H9 (cell line): ENCODE measurements around the gene UNCX. TPM values are rescaled to one million over a fixed set of nuclear protein-coding genes. Genes with fewer than 3 reads are reported as not detected.

Experiments used
- DNase-seq: peaks from one replicate; pipeline ENCODE4 v3.0.0-alpha.2; 2017
- H2AFZ ChIP-seq: one replicate; pipeline ENCODE4 v1.6.1; 2013; ENCODE audit warnings: mild to moderate bottlenecking, low read length, control low read depth, moderate library complexity
- H2AK5ac ChIP-seq: 2 replicates; pipeline ENCODE4 v1.6.1; 2013; ENCODE audit warnings: low read length, control low read depth, mixed read lengths; ENCODE audit not compliant: insufficient read length
- H2BK120ac ChIP-seq: one replicate; pipeline ENCODE4 v1.6.1; 2013; ENCODE audit warnings: low read depth, mild to moderate bottlenecking, low read length, control low read depth, inconsistent platforms; ENCODE audit not compliant: poor library complexity, severe bottlenecking
- H2BK12ac ChIP-seq: 2 replicates; pipeline ENCODE4 v1.6.1; 2013; ENCODE audit warnings: low read length, control low read depth, mixed read lengths, low read depth; ENCODE audit not compliant: insufficient read length
- H2BK15ac ChIP-seq: 2 replicates; pipeline ENCODE4 v1.6.1; 2013; ENCODE audit warnings: low read depth, low read length, control low read depth
- H2BK20ac ChIP-seq: one replicate; pipeline ENCODE4 v1.6.1; 2013; ENCODE audit warnings: low read depth, mild to moderate bottlenecking, low read length, control low read depth, inconsistent platforms; ENCODE audit not compliant: poor library complexity, severe bottlenecking
- H2BK5ac ChIP-seq: 2 replicates; pipeline ENCODE4 v1.6.1; 2013; ENCODE audit warnings: low read length, control low read depth, mixed read lengths; ENCODE audit not compliant: insufficient read length
- H3K14ac ChIP-seq: 2 replicates; pipeline ENCODE4 v1.6.1; 2013; ENCODE audit warnings: low read length, control low read depth; ENCODE audit not compliant: insufficient read depth
- H3K18ac ChIP-seq: 2 replicates; pipeline ENCODE4 v1.6.1; 2013; ENCODE audit warnings: low read depth, mild to moderate bottlenecking, mixed read lengths, low read length, control low read depth; ENCODE audit not compliant: insufficient read length
- H3K23ac ChIP-seq: 2 replicates; pipeline ENCODE4 v1.6.1; 2013; ENCODE audit warnings: low read length, control low read depth, mixed read lengths, low read depth; ENCODE audit not compliant: insufficient read length
- H3K23me2 ChIP-seq: 2 replicates; pipeline ENCODE4 v1.6.1; 2013; ENCODE audit warnings: low read depth, mild to moderate bottlenecking, mixed read lengths, low read length, control low read depth; ENCODE audit not compliant: insufficient read length, poor library complexity, severe bottlenecking
- H3K27ac ChIP-seq: 2 replicates; pipeline ENCODE4 v1.5.1; 2013; ENCODE audit warnings: low read length, control low read depth, mixed read lengths, low read depth; ENCODE audit not compliant: insufficient read length
- H3K27me3 ChIP-seq: 2 replicates; pipeline ENCODE4 v1.6.1; 2013; ENCODE audit warnings: low read length, control low read depth, inconsistent platforms; ENCODE audit not compliant: insufficient read depth
- H3K4ac ChIP-seq: 2 replicates; pipeline ENCODE4 v1.6.1; 2013; ENCODE audit warnings: low read depth, mild to moderate bottlenecking, control low read depth, inconsistent platforms, low read length, moderate library complexity
- H3K4me1 ChIP-seq: 2 replicates; pipeline ENCODE4 v1.6.1; 2013; ENCODE audit warnings: low read length, control low read depth, inconsistent platforms; ENCODE audit not compliant: insufficient read depth
- H3K4me2 ChIP-seq: 2 replicates; pipeline ENCODE4 v1.6.1; 2013; ENCODE audit warnings: low read length, control low read depth, mixed read lengths; ENCODE audit not compliant: insufficient read length, insufficient read depth
- H3K56ac ChIP-seq: 2 replicates; pipeline ENCODE4 v1.6.1; 2013; ENCODE audit warnings: low read depth, mild to moderate bottlenecking, mixed read lengths, low read length, control low read depth; ENCODE audit not compliant: insufficient read length
- H3K79me1 ChIP-seq: 2 replicates; pipeline ENCODE4 v1.6.1; 2013; ENCODE audit warnings: low read depth, mild to moderate bottlenecking, moderate library complexity, low read length, control low read depth, inconsistent platforms; ENCODE audit not compliant: insufficient read depth, poor library complexity, severe bottlenecking
- H3K79me2 ChIP-seq: 2 replicates; pipeline ENCODE4 v1.6.1; 2013; ENCODE audit warnings: low read length, control low read depth, inconsistent platforms; ENCODE audit not compliant: insufficient read depth
- H3K9ac ChIP-seq: 2 replicates; pipeline ENCODE4 v1.6.1; 2013; ENCODE audit warnings: low read length, control low read depth, mixed read lengths; ENCODE audit not compliant: insufficient read length; ENCODE audit errors: extremely low read depth
- H3K9me3 ChIP-seq: one replicate; pipeline ENCODE4 v1.6.1; 2013; ENCODE audit warnings: low read depth, low read length, inconsistent platforms; ENCODE audit not compliant: control insufficient read depth
- H3T11ph ChIP-seq: one replicate; pipeline ENCODE4 v1.6.1; 2013; ENCODE audit warnings: mild to moderate bottlenecking, low read length, control low read depth, inconsistent platforms
- H4K20me1 ChIP-seq: one replicate; pipeline ENCODE4 v1.6.1; 2013; ENCODE audit not compliant: control insufficient read depth, insufficient read length, insufficient read depth
- H4K5ac ChIP-seq: 2 replicates; pipeline ENCODE4 v1.6.1; 2013; ENCODE audit warnings: low read depth, mild to moderate bottlenecking, mixed read lengths, low read length, control low read depth; ENCODE audit not compliant: insufficient read length
- H4K8ac ChIP-seq: replicated peaks from 2 replicates; pipeline ENCODE4 v1.6.1; 2013; ENCODE audit warnings: low read length, control low read depth, mixed read lengths, low read depth; ENCODE audit not compliant: insufficient read length
- H4K91ac ChIP-seq: 2 replicates; pipeline ENCODE4 v1.6.1; 2013; ENCODE audit warnings: low read depth, mild to moderate bottlenecking, moderate library complexity, mixed read lengths, low read length, control low read depth; ENCODE audit not compliant: insufficient read length
- H3K27ac Mint-ChIP-seq, 3 experiments: 2 replicates in 2 of 3; 3 replicates in 1 of 3; pipeline ENCODE4 v1.8.0; 2020 to 2021; ENCODE audit warnings: mixed read lengths in 3 of 3, mild to moderate bottlenecking in 1 of 3, moderate library complexity in 1 of 3
- H3K27me3 Mint-ChIP-seq: 2 replicates; pipeline ENCODE4 v1.8.0; 2021; ENCODE audit warnings: low read depth, mild to moderate bottlenecking, moderate library complexity, mixed read lengths
- H3K36me3 Mint-ChIP-seq, 3 experiments: 2 replicates in 2 of 3; 3 replicates in 1 of 3; pipeline ENCODE4 v1.8.0; 2020 to 2021; ENCODE audit warnings: low read depth in 3 of 3, mixed read lengths in 3 of 3; ENCODE audit not compliant: insufficient read depth in 1 of 3
- H3K4me1 Mint-ChIP-seq, 2 experiments: 2 replicates each; pipeline ENCODE4 v1.8.0; 2020; ENCODE audit warnings: mixed read lengths in 2 of 2
- H3K4me3 Mint-ChIP-seq, 2 experiments: 2 replicates in 1 of 2; 3 replicates in 1 of 2; pipeline ENCODE4 v1.8.0; 2020 to 2021; ENCODE audit warnings: mild to moderate bottlenecking in 2 of 2, mixed read lengths in 2 of 2, moderate library complexity in 1 of 2
- H3K9me3 Mint-ChIP-seq, 2 experiments: 2 replicates in 1 of 2; 3 replicates in 1 of 2; pipeline ENCODE4 v1.8.0; 2020; ENCODE audit warnings: mild to moderate bottlenecking in 2 of 2, mixed read lengths in 2 of 2, moderate library complexity in 1 of 2
- WGBS: extraction: QIAGEN DNeasy Blood & Tissue Kit; methylation state at CpG from one replicate; pipeline ENCODE4 v1.1.7; 2013; ENCODE audit warnings: missing lambda C conversion rate, low lambda C conversion rate, mixed read lengths; ENCODE audit not compliant: insufficient read length; ENCODE audit errors: extremely low coverage; 5-methylcytosine and 5-hydroxymethylcytosine counted together
- total RNA-seq: library from RNA; stranded (reverse); gene quantifications from 2 replicates; pipeline ENCODE4 v1.2.1, GENCODE V29; 2021
- TF ChIP-seq, protein P1 (sequence below): fragments of 200-600 bp; sonication (generic); conservative IDR thresholded peaks from 3 replicates; pipeline ENCODE4 v1.8.0; 2021; ENCODE audit warnings: antibody characterized with exemption, mild to moderate bottlenecking

Gene UNCX
- total RNA-seq, 1 experiment from 2014 or later, result not detected

GRCh38 chr7:1242256-1242605 lies 9.6 kb downstream of the UNCX start:
- H4K20me1 ChIP-seq, result no peaks in the 10 kb centered on the region
- H3K4me3 Mint-ChIP-seq, result no peak overlapping the region

More at GRCh38 chr7:1242256-1242605, 9.6 kb downstream of the UNCX start:
- H3K79me1 ChIP-seq, result no peaks in the 10 kb centered on the region
- no peak overlapping the region for H2BK20ac ChIP-seq
- no peak overlapping the region for H3K9ac ChIP-seq
- no peaks in the 10 kb centered on the region for H3K4me1 ChIP-seq
- H3K23ac ChIP-seq, result no peak overlapping the region
- H3K4ac ChIP-seq, result no peak overlapping the region
- peaks cover 92% of the 10 kb centered on the region for H3K27me3 ChIP-seq
- no peak overlapping the region for H2AFZ ChIP-seq
- no peaks in the 10 kb centered on the region for H3K79me2 ChIP-seq
- no peak overlapping the region for H2BK12ac ChIP-seq
- no peak overlapping the region for H3K56ac ChIP-seq
- H3K27ac ChIP-seq, result no peak overlapping the region
- no peak overlapping the region for H3K18ac ChIP-seq
- Mint-ChIP-seq H3K27ac (no peak overlapping the region), H3K4me1 (peaks cover 5 to 39% of the 10 kb centered on the region in 2 experiments; a peak in 3 of 4 replicates), H3K36me3 (peaks cover 0 to 1% (median 0%) of the 10 kb centered on the region in 3 experiments; a peak in 2 of 7 replicates), H3K27me3 (peaks cover 96% of the 10 kb centered on the region), H3K9me3 (peaks cover 0 to 2% of the 10 kb centered on the region in 2 experiments; a peak in 3 of 5 replicates)
- no peak overlapping the region for H3K4me2 ChIP-seq
- H3T11ph ChIP-seq, result no peak overlapping the region
- H4K91ac ChIP-seq, result no peak overlapping the region
- H3K9me3 ChIP-seq, result no peaks in the 10 kb centered on the region
- H2BK120ac ChIP-seq, result no peak overlapping the region
- no CpG with 5 or more reads among the region's 33 CpGs for WGBS
- H4K5ac ChIP-seq, result no peak overlapping the region
- no peak overlapping the region for H2BK15ac ChIP-seq
- H2AK5ac ChIP-seq, result no peak overlapping the region
- no peaks in the 10 kb centered on the region for H3K23me2 ChIP-seq
- no peak overlapping the region for H3K14ac ChIP-seq
- TF ChIP-seq, protein P1, sequence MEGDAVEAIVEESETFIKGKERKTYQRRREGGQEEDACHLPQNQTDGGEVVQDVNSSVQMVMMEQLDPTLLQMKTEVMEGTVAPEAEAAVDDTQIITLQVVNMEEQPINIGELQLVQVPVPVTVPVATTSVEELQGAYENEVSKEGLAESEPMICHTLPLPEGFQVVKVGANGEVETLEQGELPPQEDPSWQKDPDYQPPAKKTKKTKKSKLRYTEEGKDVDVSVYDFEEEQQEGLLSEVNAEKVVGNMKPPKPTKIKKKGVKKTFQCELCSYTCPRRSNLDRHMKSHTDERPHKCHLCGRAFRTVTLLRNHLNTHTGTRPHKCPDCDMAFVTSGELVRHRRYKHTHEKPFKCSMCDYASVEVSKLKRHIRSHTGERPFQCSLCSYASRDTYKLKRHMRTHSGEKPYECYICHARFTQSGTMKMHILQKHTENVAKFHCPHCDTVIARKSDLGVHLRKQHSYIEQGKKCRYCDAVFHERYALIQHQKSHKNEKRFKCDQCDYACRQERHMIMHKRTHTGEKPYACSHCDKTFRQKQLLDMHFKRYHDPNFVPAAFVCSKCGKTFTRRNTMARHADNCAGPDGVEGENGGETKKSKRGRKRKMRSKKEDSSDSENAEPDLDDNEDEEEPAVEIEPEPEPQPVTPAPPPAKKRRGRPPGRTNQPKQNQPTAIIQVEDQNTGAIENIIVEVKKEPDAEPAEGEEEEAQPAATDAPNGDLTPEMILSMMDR, result no peak
- DNase-seq, result no peak
- no peak overlapping the region for H4K8ac ChIP-seq
- H2BK5ac ChIP-seq, result no peak overlapping the region
